Subcutaneous adipose tissue (tissue), 4 donors: Measurements from ENCODE around the gene PAM16. TPM values are rescaled to one million over a fixed set of nuclear protein-coding genes. Genes with fewer than 3 reads are reported as not detected.

Source experiments
- CTCF ChIP-seq: fragments of 450-650 bp; IDR thresholded peaks from one replicate; pipeline ENCODE4 v1.5.1; 2016; ENCODE audit warnings: low read depth, mild to moderate bottlenecking, control low read depth, antibody characterized with exemption, moderate library complexity
- total RNA-seq, 4 donors: library from RNA; depleted of rRNA; stranded (reverse); fragments of >200 nt; gene quantifications; one replicate each; pipeline ENCODE4 v1.1.0, GENCODE V29; 2016

Gene PAM16
- total RNA-seq, 4 donors from 2014 or later = 15.3 to 52.0 (median 34.5) TPM

- TF ChIP-seq CTCF = no peak
These were observed 8.8 kb upstream of the PAM16 start for GRCh38 chr16:4359914-4360313.

DNA sequence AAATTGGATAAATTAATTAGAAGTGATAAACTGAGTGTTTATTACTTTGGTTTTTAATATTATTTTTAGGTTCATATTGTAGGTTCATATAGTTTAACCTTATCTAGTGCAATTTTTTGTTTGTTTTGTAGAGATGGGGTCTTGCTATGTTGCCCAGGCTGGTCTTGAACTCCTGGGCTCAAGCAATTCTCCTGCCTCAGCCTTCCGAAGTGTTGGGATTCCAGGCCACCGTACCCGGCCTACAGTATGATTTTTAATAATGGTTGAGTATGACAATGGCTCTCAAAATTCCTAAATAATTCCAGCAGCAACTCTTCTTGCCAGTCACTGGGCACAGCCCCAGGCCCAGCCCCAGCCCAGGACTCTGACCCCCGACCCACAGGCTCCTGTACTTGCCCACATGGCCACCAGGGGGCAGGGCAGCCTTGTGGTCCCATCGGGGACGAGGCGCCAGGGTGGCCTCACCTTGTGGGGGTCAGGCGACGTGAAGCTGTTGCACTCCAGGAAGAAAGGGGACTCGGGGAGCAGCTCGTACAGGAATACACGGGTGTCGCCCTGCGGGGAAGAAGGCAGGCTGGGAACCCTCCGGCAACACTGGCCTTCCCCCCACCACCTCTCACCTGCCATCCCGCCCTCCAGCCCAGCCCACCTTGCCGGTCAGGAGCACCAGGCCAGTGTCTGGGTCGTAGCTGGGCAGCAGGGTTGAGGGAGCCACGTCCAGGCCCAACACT, 7.9 kb upstream of the PAM16 start:
- no peak for TF ChIP-seq CTCF

DNA sequence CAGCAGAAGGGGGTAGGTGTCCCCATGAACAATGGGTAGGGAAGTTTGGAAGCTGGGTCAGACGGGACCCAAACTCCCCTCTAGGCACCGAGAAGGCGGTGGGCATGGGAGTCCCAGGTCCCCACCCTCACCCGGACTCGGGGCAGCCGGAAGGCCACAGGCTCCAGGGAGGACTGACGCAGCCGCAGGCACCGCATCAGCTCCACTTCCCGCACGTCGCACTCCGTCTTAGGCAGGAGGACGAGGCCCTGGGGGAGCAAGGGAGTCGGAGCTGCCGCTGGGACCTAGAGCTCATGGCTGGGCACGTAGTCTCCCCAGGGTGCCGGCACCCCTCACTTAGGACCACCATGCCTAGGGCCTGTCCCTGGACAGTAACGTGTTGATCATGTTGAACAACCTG, 7.1 kb upstream of the PAM16 start:
- TF ChIP-seq CTCF = no peak

DNA sequence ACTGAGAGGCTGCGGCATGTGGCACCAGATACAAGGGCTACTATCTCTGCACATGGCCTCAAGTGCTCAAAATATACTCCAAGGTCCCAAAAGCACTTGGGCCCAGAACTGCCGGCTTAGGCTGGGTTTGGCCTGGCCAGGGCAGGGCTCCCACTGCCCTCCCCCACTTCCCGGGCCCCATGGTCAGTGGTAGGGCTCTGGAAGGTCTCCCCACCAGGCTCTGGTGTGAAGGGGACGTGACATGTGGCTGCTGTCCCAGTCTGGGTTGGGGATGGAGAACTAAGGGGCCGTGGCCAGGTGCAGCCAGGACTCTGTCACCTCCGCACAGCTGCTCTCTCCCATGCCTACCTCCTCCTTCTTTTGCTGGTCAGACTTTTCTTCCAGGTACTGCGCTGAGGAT, 5.7 kb upstream of the PAM16 start:
- TF ChIP-seq CTCF = no peak

DNA sequence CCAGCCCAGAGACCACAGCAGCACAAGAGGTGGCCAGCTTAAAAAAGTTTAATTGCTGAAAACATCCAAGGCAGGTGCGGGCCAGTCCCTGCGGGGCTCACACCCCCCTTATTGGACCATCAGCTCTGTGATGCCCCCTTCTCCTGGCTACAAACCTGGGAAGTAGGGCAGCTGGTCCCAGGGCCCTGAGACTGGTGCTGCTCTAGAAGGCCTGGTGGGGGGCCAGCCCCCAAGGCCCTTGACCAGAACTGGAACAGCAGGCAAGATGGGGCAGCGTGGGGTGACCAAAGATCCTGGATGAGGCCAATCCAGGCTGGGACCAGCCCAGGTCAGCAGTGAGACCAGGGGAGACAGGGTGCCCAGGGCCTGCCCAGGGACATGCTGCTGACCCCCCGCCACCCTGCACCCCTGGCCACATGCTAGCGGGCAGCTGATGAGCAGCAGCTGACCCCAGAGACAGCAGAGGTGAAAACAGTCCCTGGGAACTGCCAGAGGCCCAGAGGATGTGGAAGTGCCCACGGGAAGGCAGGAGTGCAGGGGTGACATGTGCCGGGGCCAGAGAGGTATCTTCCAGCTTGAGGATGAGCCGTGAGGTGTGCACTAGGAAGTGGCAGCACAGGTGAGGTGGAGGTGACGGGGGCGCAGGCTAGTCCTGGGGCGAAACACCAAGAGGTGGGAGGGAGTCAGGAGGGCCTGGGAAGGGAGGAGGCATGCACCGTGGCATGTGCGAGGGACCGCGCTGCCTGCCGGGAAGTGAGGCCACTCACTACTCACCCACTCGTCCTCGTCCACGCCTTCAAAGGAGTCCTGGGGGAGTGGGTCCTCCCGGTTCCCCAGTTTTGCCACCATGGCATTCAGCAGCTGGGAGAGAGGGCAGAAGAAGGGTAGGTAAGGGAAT, 3.6 kb upstream of the PAM16 start:
- TF ChIP-seq CTCF = no peak

DNA sequence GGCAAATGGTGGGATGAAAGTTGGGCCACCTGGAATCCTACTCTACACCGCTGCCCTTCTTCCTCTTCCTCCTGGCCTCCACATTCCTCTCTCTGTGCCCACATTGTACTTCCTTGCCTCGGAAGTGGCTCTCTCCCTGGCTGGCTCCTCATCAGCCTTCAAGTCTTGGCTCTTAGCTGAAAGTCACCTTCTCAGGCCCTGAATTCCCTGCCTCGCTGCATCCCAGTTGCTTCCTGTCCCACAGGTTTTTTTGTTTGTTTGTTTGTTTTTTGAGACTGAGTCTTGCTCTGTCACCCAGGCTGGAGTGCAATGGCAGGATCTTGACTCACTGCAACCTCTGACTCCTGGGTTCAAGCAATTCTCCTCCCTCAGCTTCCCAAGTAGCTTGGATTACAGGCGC, 2.6 kb upstream of the PAM16 start:
- TF ChIP-seq CTCF = no peak

GRCh38 chr16:4352843-4353242, 1.7 kb upstream of the PAM16 start:
- TF ChIP-seq CTCF = no peak
